ENCODE results near the gene TMEM131. TPM values are rescaled to one million over a fixed set of nuclear protein-coding genes. Genes with fewer than 3 reads are reported as not detected.

The TMEM131 gene
- total RNA-seq, 1 donor from 2014 or later, result 59.4 TPM

GRCh38 chr2:97913846-97914245 lies 81.9 kb downstream of the TMEM131 start:
- Mint-ChIP-seq H3K36me3 (peaks cover 26% of the 10 kb centered on the region), H3K27me3 (ENCODE audit: insufficient read depth, low read depth) (no peaks in the 10 kb centered on the region), H3K27ac (no peak overlapping the region), H3K4me3 (no peak overlapping the region), H3K9me3 (peaks cover 21% of the 10 kb centered on the region), H3K4me1 (no peaks in the 10 kb centered on the region)
- no peaks in the 10 kb centered on the region for H3K9me3 ChIP-seq (ENCODE audit: low read depth)
- H3K79me2 ChIP-seq (ENCODE audit: low read depth), result peaks cover 39% of the 10 kb centered on the region
- H3K4me3 ChIP-seq, result no peak overlapping the region
- H3K9ac ChIP-seq, result no peak overlapping the region
- H3K4me1 ChIP-seq, result no peaks in the 10 kb centered on the region
- no peak for DNase-seq (ENCODE audit: low spot score)
- TF ChIP-seq EZH2phosphoT487 (IDR thresholded peaks at IDR 0.05) (no peak), EZH2 (IDR thresholded peaks at IDR 0.05) (no peak), CTCF (IDR thresholded peaks at IDR 0.05) (no peak)
- no peak overlapping the region for H2AFZ ChIP-seq (replicated peaks)
- no peaks in the 10 kb centered on the region for H3F3A ChIP-seq (ENCODE audit: low read depth)
- H3K36me3 ChIP-seq, result peaks cover 6% of the 10 kb centered on the region
- H3K4me2 ChIP-seq, result no peak overlapping the region
- H3K27me3 ChIP-seq, result no peaks in the 10 kb centered on the region
- H4K20me1 ChIP-seq (ENCODE audit: low read depth), result no peaks in the 10 kb centered on the region
- no peak overlapping the region for H3K27ac ChIP-seq

- Mint-ChIP-seq H3K36me3 (peaks cover 18% of the 10 kb centered on the region), H3K4me3 (no peak overlapping the region), H3K27me3 (ENCODE audit: insufficient read depth, low read depth) (peaks cover 2% of the 10 kb centered on the region), H3K4me1 (no peaks in the 10 kb centered on the region), H3K9me3 (peaks cover 12% of the 10 kb centered on the region), H3K27ac (no peak overlapping the region)
- H3K27me3 ChIP-seq, result no peaks in the 10 kb centered on the region
- no peak overlapping the region for H2AFZ ChIP-seq (replicated peaks)
- H3K27ac ChIP-seq, result no peak overlapping the region
- no peak overlapping the region for H3K4me2 ChIP-seq
- peaks cover 6% of the 10 kb centered on the region for H3K36me3 ChIP-seq
- no peak overlapping the region for H3K9ac ChIP-seq
- TF ChIP-seq EZH2 (IDR thresholded peaks at IDR 0.05), result no peak
- TF ChIP-seq EZH2phosphoT487 (IDR thresholded peaks at IDR 0.05), result no peak
- no peak for TF ChIP-seq CTCF (IDR thresholded peaks at IDR 0.05)
- no peaks in the 10 kb centered on the region for H3K9me3 ChIP-seq (ENCODE audit: low read depth)
- no peak for DNase-seq (ENCODE audit: low spot score)
- H3F3A ChIP-seq (ENCODE audit: low read depth), result no peaks in the 10 kb centered on the region
- peaks cover 26% of the 10 kb centered on the region for H3K79me2 ChIP-seq (ENCODE audit: low read depth)
- H4K20me1 ChIP-seq (ENCODE audit: low read depth), result no peaks in the 10 kb centered on the region
- H3K4me3 ChIP-seq, result no peak overlapping the region
- H3K4me1 ChIP-seq, result no peaks in the 10 kb centered on the region
Measured at GRCh38 chr2:97911922-97912575, 83.7 kb downstream of the TMEM131 start.

GRCh38 chr2:97911206-97911921 lies 84.4 kb downstream of the TMEM131 start:
- Mint-ChIP-seq H3K4me3 (no peak overlapping the region), H3K27ac (no peak overlapping the region), H3K27me3 (ENCODE audit: insufficient read depth, low read depth) (peaks cover 2% of the 10 kb centered on the region), H3K36me3 (peaks cover 25% of the 10 kb centered on the region), H3K4me1 (no peaks in the 10 kb centered on the region), H3K9me3 (peaks cover 12% of the 10 kb centered on the region)
- no peak overlapping the region for H3K4me3 ChIP-seq
- H3K27me3 ChIP-seq, result no peaks in the 10 kb centered on the region
- H3K9me3 ChIP-seq (ENCODE audit: low read depth), result no peaks in the 10 kb centered on the region
- TF ChIP-seq CTCF (IDR thresholded peaks at IDR 0.05) (no peak), EZH2 (IDR thresholded peaks at IDR 0.05) (no peak), EZH2phosphoT487 (IDR thresholded peaks at IDR 0.05) (no peak)
- no peak overlapping the region for H3K4me2 ChIP-seq
- H4K20me1 ChIP-seq (ENCODE audit: low read depth), result no peaks in the 10 kb centered on the region
- no peaks in the 10 kb centered on the region for H3F3A ChIP-seq (ENCODE audit: low read depth)
- no peak for DNase-seq (ENCODE audit: low spot score)
- no peak overlapping the region for H3K27ac ChIP-seq
- no peaks in the 10 kb centered on the region for H3K4me1 ChIP-seq
- H2AFZ ChIP-seq (replicated peaks), result no peak overlapping the region
- H3K79me2 ChIP-seq (ENCODE audit: low read depth), result peaks cover 23% of the 10 kb centered on the region
- no peak overlapping the region for H3K9ac ChIP-seq
- H3K36me3 ChIP-seq, result peaks cover 6% of the 10 kb centered on the region
